Fibroblast of lung (primary cell): ENCODE measurements around the gene LGALS1. TPM values are rescaled to one million over a fixed set of nuclear protein-coding genes. Genes with fewer than 3 reads are reported as not detected.
"Not testable (repeated sequence)": the region's sequence is repeated elsewhere in the genome, so short reads cannot be mapped to it uniquely, and the experiment has no call there.

Experiments
- DNase-seq, 2 donors: peaks; one replicate each; pipeline versions ENCODE4 v3.0.0 to v3.0.0-alpha.2; 2010; ENCODE audit warnings: low read depth in 2 of 2
- H2AFZ ChIP-seq: 2 replicates; pipeline ENCODE4 v1.5.1; 2012; ENCODE audit warnings: low read length, control low read depth, inconsistent platforms
- H3K27ac ChIP-seq: 2 replicates; pipeline ENCODE4 v1.5.1; 2011; ENCODE audit warnings: low read length, control low read depth; ENCODE audit not compliant: insufficient read depth
- H3K27me3 ChIP-seq: 2 replicates; pipeline ENCODE4 v1.5.1; 2011; ENCODE audit warnings: mild to moderate bottlenecking, low read length; ENCODE audit not compliant: control insufficient read depth, insufficient read depth
- H3K36me3 ChIP-seq: 2 replicates; pipeline ENCODE4 v1.5.1; 2011; ENCODE audit warnings: low read length; ENCODE audit not compliant: control insufficient read depth, insufficient read depth
- H3K4me1 ChIP-seq: 2 replicates; pipeline ENCODE4 v1.5.1; 2011; ENCODE audit warnings: low read length; ENCODE audit not compliant: control insufficient read depth, insufficient read depth; ENCODE audit errors: extremely low read depth
- H3K4me2 ChIP-seq: 2 replicates; pipeline ENCODE4 v1.5.1; 2011; ENCODE audit warnings: low read length, control low read depth; ENCODE audit not compliant: insufficient read depth; ENCODE audit errors: extremely low read depth
- H3K4me3 ChIP-seq, 4 experiments: fragments of 200-600 bp in 1 of 4; sonication (generic) in 1 of 4; replicated peaks in 1 of 4; 2 replicates each; pipeline ENCODE4 v1.5.1; 2011 to 2016; ENCODE audit warnings: low read length in 4 of 4, low read depth in 3 of 4, mild to moderate bottlenecking in 3 of 4, control low read depth in 2 of 4, inconsistent platforms in 1 of 4, mixed read lengths in 1 of 4; ENCODE audit not compliant: insufficient read depth in 1 of 4; ENCODE audit errors: control extremely low read depth in 1 of 4
- H3K79me2 ChIP-seq: 2 replicates; pipeline ENCODE4 v1.5.1; 2012; ENCODE audit warnings: mild to moderate bottlenecking, low read length, inconsistent platforms; ENCODE audit not compliant: control insufficient read depth, insufficient read depth
- H3K9ac ChIP-seq: 2 replicates; pipeline ENCODE4 v1.5.1; 2011; ENCODE audit warnings: mild to moderate bottlenecking, low read length, control low read depth; ENCODE audit not compliant: insufficient read depth
- H3K9me3 ChIP-seq: 2 replicates; pipeline ENCODE4 v1.5.1; 2012; ENCODE audit warnings: low read depth, low read length; ENCODE audit not compliant: control insufficient read depth, insufficient read depth
- H4K20me1 ChIP-seq: 2 replicates; pipeline ENCODE4 v1.5.1; 2011; ENCODE audit warnings: low read length; ENCODE audit not compliant: control insufficient read depth, insufficient read depth; ENCODE audit errors: extremely low read depth
- EZH2 ChIP-seq: IDR thresholded peaks from 2 replicates; pipeline ENCODE4 v1.5.1; 2012; ENCODE audit warnings: low read length, control low read depth, mild to moderate bottlenecking; ENCODE audit errors: missing control alignments
- polyA plus RNA-seq, 2 donors: library from polyadenylated mRNA; depleted of rRNA in 1 of 2; stranded (reverse) in 1 of 2; unstranded in 1 of 2; fragments of >200 nt; gene quantifications; 2 replicates each; pipeline ENCODE4 v1.2.1, GENCODE V29; 2011 to 2012; ENCODE audit warnings: missing spikeins in 1 of 2
- total RNA-seq: library from RNA; depleted of rRNA; stranded (reverse); fragments of >200 nt; gene quantifications from 2 replicates; pipeline ENCODE4 v1.2.1, GENCODE V29; 2014
- TF ChIP-seq, protein P1 (sequence below), 2 donors: IDR thresholded peaks in 1 of 2; conservative IDR thresholded peaks in 1 of 2; 1 replicate in 1 of 2; 2 replicates in 1 of 2; pipeline ENCODE4 v1.5.1; 2011 to 2012; ENCODE audit warnings: low read length in 2 of 2, control low read depth in 1 of 2, inconsistent platforms in 1 of 2, low read depth in 1 of 2, mild to moderate bottlenecking in 1 of 2

The LGALS1 gene
- total and polyA plus RNA-seq, 2 donors (not counting 1 experiment from before 2014, with no cell fraction given): 5,090 to 11,230 TPM

DNA sequence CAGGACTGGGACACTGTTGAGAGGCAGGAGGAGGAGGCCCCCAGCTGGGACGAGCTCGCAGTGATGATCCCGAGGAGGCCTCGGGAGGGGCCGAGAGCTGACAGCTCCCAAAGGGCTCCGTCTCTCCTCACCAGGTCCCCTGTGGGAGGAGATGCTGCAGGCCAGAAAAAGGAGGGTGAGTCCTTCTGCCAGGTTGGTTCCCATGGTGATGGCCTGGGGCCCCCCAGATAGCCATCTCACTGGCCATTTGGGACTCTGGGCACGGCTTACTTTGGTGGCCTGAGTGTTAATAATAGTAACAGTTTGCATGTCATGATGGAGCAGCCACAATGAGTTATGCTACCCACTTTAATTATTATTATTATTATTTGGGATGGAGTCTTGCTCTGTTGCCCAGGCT lies 40.3 kb downstream of the LGALS1 start:
- no peaks in the 10 kb centered on the region for H3K4me1 ChIP-seq
- H3K4me2 ChIP-seq: no peak overlapping the region
- no peak overlapping the region for H3K4me3 ChIP-seq
- H3K27me3 ChIP-seq: no peaks in the 10 kb centered on the region
- no peak overlapping the region for H2AFZ ChIP-seq
- no peak for DNase-seq
- H3K79me2 ChIP-seq: no peaks in the 10 kb centered on the region
- H3K9ac ChIP-seq: no peak overlapping the region
- TF ChIP-seq, protein P1, sequence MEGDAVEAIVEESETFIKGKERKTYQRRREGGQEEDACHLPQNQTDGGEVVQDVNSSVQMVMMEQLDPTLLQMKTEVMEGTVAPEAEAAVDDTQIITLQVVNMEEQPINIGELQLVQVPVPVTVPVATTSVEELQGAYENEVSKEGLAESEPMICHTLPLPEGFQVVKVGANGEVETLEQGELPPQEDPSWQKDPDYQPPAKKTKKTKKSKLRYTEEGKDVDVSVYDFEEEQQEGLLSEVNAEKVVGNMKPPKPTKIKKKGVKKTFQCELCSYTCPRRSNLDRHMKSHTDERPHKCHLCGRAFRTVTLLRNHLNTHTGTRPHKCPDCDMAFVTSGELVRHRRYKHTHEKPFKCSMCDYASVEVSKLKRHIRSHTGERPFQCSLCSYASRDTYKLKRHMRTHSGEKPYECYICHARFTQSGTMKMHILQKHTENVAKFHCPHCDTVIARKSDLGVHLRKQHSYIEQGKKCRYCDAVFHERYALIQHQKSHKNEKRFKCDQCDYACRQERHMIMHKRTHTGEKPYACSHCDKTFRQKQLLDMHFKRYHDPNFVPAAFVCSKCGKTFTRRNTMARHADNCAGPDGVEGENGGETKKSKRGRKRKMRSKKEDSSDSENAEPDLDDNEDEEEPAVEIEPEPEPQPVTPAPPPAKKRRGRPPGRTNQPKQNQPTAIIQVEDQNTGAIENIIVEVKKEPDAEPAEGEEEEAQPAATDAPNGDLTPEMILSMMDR (conservative IDR thresholded peaks at IDR 0.05 in 1 of 2, IDR thresholded peaks at IDR 0.05 in 1 of 2; ENCODE audit: low read depth in 1 of 2, low read length in 2 of 2): no peak
- no peak for TF ChIP-seq EZH2
- no peaks in the 10 kb centered on the region for H4K20me1 ChIP-seq
- no peaks in the 10 kb centered on the region for H3K36me3 ChIP-seq
- no peaks in the 10 kb centered on the region for H3K9me3 ChIP-seq
- H3K27ac ChIP-seq: no peak overlapping the region

DNA sequence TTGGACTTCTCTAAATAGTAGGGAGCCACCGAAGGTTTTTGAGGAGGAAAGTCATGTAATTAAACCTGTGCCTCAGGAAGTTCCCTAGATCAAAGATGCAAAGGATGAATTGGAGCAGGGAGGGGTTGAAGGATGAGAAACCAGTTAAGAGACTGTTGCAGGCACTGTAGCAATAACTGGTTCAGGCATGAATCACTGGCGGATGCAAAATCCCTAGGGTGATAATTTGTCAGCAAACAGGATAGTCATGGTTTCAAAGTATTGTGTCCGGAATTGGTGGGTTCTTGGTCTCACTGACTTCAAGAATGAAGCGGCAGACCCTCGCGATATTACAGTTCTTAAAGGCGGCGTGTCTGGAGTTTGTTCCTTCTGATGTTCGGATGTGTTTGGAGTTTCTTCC lies 41.3 kb downstream of the LGALS1 start:
- H2AFZ ChIP-seq: no peak overlapping the region
- H3K79me2 ChIP-seq: no peaks in the 10 kb centered on the region
- TF ChIP-seq, protein P1 (conservative IDR thresholded peaks at IDR 0.05 in 1 of 2, IDR thresholded peaks at IDR 0.05 in 1 of 2; ENCODE audit: low read depth in 1 of 2, low read length in 2 of 2): no peak
- no peak for TF ChIP-seq EZH2
- H3K27me3 ChIP-seq: no peaks in the 10 kb centered on the region
- no peak overlapping the region for H3K27ac ChIP-seq
- no peaks in the 10 kb centered on the region for H3K36me3 ChIP-seq
- no peaks in the 10 kb centered on the region for H4K20me1 ChIP-seq
- no peak for DNase-seq
- H3K4me1 ChIP-seq: no peaks in the 10 kb centered on the region
- no peak overlapping the region for H3K4me3 ChIP-seq
- no peaks in the 10 kb centered on the region for H3K9me3 ChIP-seq
- no peak overlapping the region for H3K9ac ChIP-seq
- no peak overlapping the region for H3K4me2 ChIP-seq

DNA sequence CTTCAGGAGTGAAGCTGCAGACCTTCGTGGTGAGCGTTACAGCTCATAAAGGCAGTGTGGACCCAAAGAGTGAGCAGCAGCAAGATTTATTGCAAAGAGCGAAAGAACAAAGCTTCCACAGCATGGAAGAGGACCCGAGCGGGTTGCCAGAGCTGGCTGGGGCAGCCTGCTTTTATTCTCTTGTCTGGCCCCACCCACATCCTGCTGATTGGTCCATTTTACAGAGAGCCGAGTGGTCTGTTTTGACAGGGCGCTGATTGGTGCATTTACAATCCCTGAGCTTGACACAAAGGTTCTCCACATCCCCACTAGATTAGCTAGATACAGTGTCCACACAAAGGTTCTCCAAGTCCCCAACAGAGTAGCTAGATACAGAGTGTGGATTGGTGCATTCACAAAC lies 41.8 kb downstream of the LGALS1 start:
- DNase-seq, H3K9me3 ChIP-seq, H2AFZ ChIP-seq, H3K27me3 ChIP-seq, H3K36me3 ChIP-seq, H3K79me2 ChIP-seq, H3K9ac ChIP-seq, H3K27ac ChIP-seq, H3K4me1 ChIP-seq, H3K4me3 ChIP-seq, H4K20me1 ChIP-seq, H3K4me2 ChIP-seq: not testable (repeated sequence)

DNA sequence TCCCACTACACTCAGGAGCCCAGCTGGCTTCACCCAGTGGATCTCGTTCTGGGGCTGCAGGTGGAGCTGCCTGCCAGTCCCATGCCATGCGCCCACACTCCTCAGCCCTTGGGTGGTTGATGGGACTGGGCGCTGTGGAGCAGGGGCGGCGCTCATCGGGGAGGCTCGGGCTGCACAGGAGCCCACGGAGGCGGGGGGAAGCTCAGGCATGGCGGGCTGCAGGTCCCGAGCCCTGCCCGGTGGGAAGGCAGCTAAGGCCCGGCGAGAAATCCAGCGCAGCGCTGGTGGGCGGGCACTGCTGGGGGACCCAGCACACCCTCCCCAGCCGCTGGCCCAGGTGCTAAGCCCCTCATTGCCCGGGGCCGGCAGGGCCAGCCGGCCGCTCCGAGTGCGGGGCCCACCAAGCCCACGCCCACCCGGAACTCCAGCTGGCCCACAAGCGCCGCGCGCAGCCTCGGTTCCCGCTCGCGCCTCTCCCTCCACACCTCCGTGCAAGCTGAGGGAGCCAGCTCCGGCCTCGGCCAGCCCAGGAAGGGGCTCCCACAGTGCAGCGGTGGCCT lies 42.4 kb downstream of the LGALS1 start:
- H3K9me3 ChIP-seq, H3K4me2 ChIP-seq, H2AFZ ChIP-seq, H3K27me3 ChIP-seq, DNase-seq, H3K4me3 ChIP-seq, H3K27ac ChIP-seq, H3K9ac ChIP-seq, H3K36me3 ChIP-seq, H4K20me1 ChIP-seq, H3K4me1 ChIP-seq, H3K79me2 ChIP-seq: not testable (repeated sequence)
